ENCODE measurements around the gene GRIA3.

GRCh38 chrX:123215397-123216089 lies 31.5 kb downstream of the GRIA3 start:
- TF ChIP-seq, protein P1, sequence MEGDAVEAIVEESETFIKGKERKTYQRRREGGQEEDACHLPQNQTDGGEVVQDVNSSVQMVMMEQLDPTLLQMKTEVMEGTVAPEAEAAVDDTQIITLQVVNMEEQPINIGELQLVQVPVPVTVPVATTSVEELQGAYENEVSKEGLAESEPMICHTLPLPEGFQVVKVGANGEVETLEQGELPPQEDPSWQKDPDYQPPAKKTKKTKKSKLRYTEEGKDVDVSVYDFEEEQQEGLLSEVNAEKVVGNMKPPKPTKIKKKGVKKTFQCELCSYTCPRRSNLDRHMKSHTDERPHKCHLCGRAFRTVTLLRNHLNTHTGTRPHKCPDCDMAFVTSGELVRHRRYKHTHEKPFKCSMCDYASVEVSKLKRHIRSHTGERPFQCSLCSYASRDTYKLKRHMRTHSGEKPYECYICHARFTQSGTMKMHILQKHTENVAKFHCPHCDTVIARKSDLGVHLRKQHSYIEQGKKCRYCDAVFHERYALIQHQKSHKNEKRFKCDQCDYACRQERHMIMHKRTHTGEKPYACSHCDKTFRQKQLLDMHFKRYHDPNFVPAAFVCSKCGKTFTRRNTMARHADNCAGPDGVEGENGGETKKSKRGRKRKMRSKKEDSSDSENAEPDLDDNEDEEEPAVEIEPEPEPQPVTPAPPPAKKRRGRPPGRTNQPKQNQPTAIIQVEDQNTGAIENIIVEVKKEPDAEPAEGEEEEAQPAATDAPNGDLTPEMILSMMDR (IDR thresholded peaks at IDR 0.05; ENCODE audit: low read length), result no peak
- TF ChIP-seq EZH2 (IDR thresholded peaks at IDR 0.05; ENCODE audit: borderline replicate concordance, low read length), result no peak
